ENCODE data around the gene IGFN1. TPM values are rescaled to one million over a fixed set of nuclear protein-coding genes. Genes with fewer than 3 reads are reported as not detected.

The IGFN1 gene
- polyA plus RNA-seq, 1 donor from 2014 or later: not detected

GRCh38 chr1:201272799-201273198, 82.2 kb downstream of the IGFN1 start:
- no peak for TF ChIP-seq POLR2AphosphoS5 (IDR thresholded peaks at IDR 0.05)
- TF ChIP-seq EZH2 (IDR thresholded peaks at IDR 0.05; ENCODE audit: borderline replicate concordance, insufficient read depth, low read length, poor library complexity, severe bottlenecking): no peak
- TF ChIP-seq, protein P1, sequence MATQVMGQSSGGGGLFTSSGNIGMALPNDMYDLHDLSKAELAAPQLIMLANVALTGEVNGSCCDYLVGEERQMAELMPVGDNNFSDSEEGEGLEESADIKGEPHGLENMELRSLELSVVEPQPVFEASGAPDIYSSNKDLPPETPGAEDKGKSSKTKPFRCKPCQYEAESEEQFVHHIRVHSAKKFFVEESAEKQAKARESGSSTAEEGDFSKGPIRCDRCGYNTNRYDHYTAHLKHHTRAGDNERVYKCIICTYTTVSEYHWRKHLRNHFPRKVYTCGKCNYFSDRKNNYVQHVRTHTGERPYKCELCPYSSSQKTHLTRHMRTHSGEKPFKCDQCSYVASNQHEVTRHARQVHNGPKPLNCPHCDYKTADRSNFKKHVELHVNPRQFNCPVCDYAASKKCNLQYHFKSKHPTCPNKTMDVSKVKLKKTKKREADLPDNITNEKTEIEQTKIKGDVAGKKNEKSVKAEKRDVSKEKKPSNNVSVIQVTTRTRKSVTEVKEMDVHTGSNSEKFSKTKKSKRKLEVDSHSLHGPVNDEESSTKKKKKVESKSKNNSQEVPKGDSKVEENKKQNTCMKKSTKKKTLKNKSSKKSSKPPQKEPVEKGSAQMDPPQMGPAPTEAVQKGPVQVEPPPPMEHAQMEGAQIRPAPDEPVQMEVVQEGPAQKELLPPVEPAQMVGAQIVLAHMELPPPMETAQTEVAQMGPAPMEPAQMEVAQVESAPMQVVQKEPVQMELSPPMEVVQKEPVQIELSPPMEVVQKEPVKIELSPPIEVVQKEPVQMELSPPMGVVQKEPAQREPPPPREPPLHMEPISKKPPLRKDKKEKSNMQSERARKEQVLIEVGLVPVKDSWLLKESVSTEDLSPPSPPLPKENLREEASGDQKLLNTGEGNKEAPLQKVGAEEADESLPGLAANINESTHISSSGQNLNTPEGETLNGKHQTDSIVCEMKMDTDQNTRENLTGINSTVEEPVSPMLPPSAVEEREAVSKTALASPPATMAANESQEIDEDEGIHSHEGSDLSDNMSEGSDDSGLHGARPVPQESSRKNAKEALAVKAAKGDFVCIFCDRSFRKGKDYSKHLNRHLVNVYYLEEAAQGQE (IDR thresholded peaks at IDR 0.05; ENCODE audit: borderline replicate concordance): no peak
- no peak for TF ChIP-seq MXI1 (conservative IDR thresholded peaks at IDR 0.05; ENCODE audit: poor library complexity, severe bottlenecking)
- no peak for TF ChIP-seq SMC3 (conservative IDR thresholded peaks at IDR 0.05; ENCODE audit: poor library complexity)
- no peak for TF ChIP-seq TAF1 (IDR thresholded peaks at IDR 0.05; ENCODE audit: low read depth)
- TF ChIP-seq CTCF (IDR thresholded peaks at IDR 0.05; ENCODE audit: poor library complexity, severe bottlenecking): no peak
- TF ChIP-seq EP300 (conservative IDR thresholded peaks at IDR 0.05; ENCODE audit: poor library complexity, severe bottlenecking): no peak
- no peak for TF ChIP-seq RAD21 (conservative IDR thresholded peaks at IDR 0.05)
- no peaks in the 10 kb centered on the region for H3K9me2 ChIP-seq (ENCODE audit: insufficient read depth, low read length)
- H3K36me3 ChIP-seq (ENCODE audit: insufficient read depth, low read length): no peaks in the 10 kb centered on the region

GRCh38 chr1:201274616-201275252, 84.1 kb downstream of the IGFN1 start:
- no peaks in the 10 kb centered on the region for H3K9me3 ChIP-seq (ENCODE audit: low read length)

More at GRCh38 chr1:201272799-201273198, 82.2 kb downstream of the IGFN1 start:
- no peaks in the 10 kb centered on the region for H4K20me1 ChIP-seq (ENCODE audit: insufficient read depth)
- H3K9ac ChIP-seq (ENCODE audit: low read length): no peak overlapping the region
- no peak overlapping the region for H3K27ac ChIP-seq (ENCODE audit: low read length)
- H3K4me3 ChIP-seq (ENCODE audit: low read length): no peak overlapping the region
- no peaks in the 10 kb centered on the region for H3K27me3 ChIP-seq (ENCODE audit: insufficient read depth, low read depth, low read length)
- H3K79me2 ChIP-seq (replicated peaks; ENCODE audit: insufficient read depth, low read length): no peaks in the 10 kb centered on the region
- H3K9me3 ChIP-seq (ENCODE audit: low read length): no peaks in the 10 kb centered on the region
- no peak overlapping the region for H2AFZ ChIP-seq (ENCODE audit: low read depth, low read length)
- H3K4me2 ChIP-seq (ENCODE audit: low read length): no peak overlapping the region
- H3F3A ChIP-seq (ENCODE audit: insufficient read depth, low read length, poor library complexity, severe bottlenecking): no peaks in the 10 kb centered on the region

More at GRCh38 chr1:201274616-201275252, 84.1 kb downstream of the IGFN1 start:
- H3K9ac ChIP-seq (ENCODE audit: low read length): no peak overlapping the region
- TF ChIP-seq RAD21 (conservative IDR thresholded peaks at IDR 0.05): no peak
- no peak for TF ChIP-seq SMC3 (conservative IDR thresholded peaks at IDR 0.05; ENCODE audit: poor library complexity)
- TF ChIP-seq EZH2 (IDR thresholded peaks at IDR 0.05; ENCODE audit: borderline replicate concordance, insufficient read depth, low read length, poor library complexity, severe bottlenecking): no peak
- TF ChIP-seq CTCF (IDR thresholded peaks at IDR 0.05; ENCODE audit: poor library complexity, severe bottlenecking): no peak
- no peak for TF ChIP-seq POLR2AphosphoS5 (IDR thresholded peaks at IDR 0.05)
- no peak for TF ChIP-seq EP300 (conservative IDR thresholded peaks at IDR 0.05; ENCODE audit: poor library complexity, severe bottlenecking)
- TF ChIP-seq MXI1 (conservative IDR thresholded peaks at IDR 0.05; ENCODE audit: poor library complexity, severe bottlenecking): no peak
- no peak for TF ChIP-seq TAF1 (IDR thresholded peaks at IDR 0.05; ENCODE audit: low read depth)
- TF ChIP-seq, protein P1 (IDR thresholded peaks at IDR 0.05; ENCODE audit: borderline replicate concordance): no peak
- no peaks in the 10 kb centered on the region for H3K9me2 ChIP-seq (ENCODE audit: insufficient read depth, low read length)
- H3K27me3 ChIP-seq (ENCODE audit: insufficient read depth, low read depth, low read length): no peaks in the 10 kb centered on the region
- H3K79me2 ChIP-seq (replicated peaks; ENCODE audit: insufficient read depth, low read length): no peaks in the 10 kb centered on the region
- no peak overlapping the region for H3K4me3 ChIP-seq (ENCODE audit: low read length)
- H3F3A ChIP-seq (ENCODE audit: insufficient read depth, low read length, poor library complexity, severe bottlenecking): no peaks in the 10 kb centered on the region
- H2AFZ ChIP-seq (ENCODE audit: low read depth, low read length): no peak overlapping the region
- H3K36me3 ChIP-seq (ENCODE audit: insufficient read depth, low read length): no peaks in the 10 kb centered on the region
- H3K4me2 ChIP-seq (ENCODE audit: low read length): no peak overlapping the region
- no peaks in the 10 kb centered on the region for H4K20me1 ChIP-seq (ENCODE audit: insufficient read depth)
- H3K27ac ChIP-seq (ENCODE audit: low read length): no peak overlapping the region
